ENCODE data around the gene NARS2.
"Not testable (repeated sequence)": the region's sequence is repeated elsewhere in the genome, so short reads cannot be mapped to it uniquely, and the experiment has no call there.

The NARS2 gene, protein sequence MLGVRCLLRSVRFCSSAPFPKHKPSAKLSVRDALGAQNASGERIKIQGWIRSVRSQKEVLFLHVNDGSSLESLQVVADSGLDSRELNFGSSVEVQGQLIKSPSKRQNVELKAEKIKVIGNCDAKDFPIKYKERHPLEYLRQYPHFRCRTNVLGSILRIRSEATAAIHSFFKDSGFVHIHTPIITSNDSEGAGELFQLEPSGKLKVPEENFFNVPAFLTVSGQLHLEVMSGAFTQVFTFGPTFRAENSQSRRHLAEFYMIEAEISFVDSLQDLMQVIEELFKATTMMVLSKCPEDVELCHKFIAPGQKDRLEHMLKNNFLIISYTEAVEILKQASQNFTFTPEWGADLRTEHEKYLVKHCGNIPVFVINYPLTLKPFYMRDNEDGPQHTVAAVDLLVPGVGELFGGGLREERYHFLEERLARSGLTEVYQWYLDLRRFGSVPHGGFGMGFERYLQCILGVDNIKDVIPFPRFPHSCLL

DNA sequence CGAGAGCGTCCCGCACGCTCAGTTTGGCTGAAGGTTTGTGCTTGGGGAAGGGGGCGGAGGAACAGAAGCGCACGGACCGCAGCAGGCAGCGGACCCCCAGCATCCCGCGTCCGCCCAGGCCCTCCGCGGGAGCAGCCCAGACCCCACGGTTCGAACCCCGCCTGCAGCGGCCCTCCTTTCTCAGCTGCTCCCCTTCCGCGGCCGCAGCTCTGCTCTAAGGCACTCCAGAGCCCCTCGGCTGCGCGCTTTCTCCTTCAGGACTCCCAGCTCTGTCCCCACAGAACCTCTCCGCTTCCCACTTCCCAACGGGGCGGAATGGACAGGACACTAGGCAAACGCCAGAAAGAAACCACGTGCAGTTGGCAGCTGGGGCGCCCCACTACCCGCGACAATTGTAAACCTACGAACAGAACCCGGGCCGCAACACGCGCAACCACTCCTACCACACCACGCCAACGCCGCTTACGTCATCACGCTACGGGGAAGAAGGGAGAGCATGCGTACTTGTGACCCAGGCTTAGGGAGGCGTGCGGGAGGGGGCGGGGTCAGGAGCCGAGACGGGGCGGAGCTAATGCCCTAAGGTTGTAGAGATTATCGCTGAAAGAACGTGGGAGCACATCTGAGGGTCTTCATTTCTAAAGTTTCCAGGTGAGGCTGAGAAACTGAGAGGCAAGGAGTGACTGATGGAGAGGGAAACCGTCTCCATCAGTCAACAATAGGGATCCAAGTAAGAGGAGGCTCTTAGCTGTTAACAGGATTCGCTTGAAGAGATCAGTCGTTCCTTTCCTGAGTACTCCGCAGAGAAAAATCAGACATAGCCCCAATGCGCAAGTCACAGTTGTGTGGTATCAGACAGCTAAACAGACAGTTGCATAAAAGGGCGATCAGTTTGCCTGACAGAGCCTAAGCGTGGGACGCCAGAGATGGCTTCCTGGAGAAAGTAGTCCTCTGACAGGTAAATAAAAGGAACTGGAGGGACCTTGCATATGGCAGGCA is at the start of gene NARS2:
Gene NARS2 (minus strand): TSS at position 479 of the 996 bp plus-strand sequence. CDS start 376 bp downstream, at position 103.
- DNase-seq: peak; percentile 99

DNA sequence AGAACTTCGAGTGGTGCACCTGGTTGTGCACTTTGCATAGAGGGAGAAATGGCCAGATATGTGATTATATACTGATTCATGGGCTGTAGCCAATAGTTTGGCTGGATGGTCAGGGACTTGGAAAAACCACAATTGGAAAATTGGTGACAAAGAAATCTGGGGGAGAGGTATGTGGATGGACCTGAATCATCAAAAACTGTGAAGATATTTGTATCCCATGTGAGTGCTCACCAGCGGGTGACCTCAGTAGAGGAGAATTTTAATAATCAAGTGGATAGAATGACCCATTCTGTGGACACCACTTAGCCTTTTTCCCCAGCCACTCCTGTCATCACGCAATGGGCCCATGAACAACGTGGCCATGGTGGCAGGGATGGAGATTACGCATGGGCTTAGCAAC is 48.0 kb upstream of the NARS2 start:
- no peak for DNase-seq

DNA sequence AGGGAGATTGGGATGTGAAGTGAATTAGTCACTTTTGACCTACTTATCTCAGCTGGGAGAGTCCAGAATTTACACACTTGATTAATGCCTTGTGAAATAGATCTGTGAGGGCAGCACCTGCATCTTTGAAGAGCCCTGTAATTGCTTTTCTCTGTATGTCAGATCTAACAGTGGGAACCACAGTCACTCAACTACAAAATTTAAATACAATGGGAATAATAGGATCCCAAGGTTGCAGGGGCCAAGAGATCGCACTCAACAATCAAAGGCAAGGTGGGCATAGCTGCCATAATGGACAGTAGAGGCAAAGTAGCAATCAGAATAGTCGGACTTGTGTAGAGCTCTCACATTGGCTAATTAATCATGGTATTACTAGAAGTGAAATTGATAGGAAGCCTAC is 45.5 kb upstream of the NARS2 start:
- DNase-seq: no peak

DNA sequence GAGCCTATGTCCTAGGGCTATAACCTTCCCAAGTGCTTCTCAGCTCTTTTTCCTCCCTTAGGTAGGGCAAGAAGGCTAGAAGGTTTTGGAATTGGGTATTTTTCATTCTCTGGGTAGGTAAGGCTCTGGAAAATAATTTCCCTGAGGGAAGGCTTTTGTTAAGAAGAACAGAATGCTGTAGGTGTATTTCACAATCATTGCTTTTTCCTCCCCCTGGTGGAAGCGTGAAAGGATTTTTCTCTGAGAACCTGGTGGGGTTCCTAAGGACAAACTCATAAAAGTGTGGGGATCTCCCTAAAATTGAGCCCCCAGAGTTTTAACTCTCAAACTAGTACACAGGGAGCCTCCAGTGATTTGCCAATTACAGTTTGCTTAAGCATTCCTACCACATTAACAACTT is 41.1 kb upstream of the NARS2 start:
- no peak for DNase-seq

DNA sequence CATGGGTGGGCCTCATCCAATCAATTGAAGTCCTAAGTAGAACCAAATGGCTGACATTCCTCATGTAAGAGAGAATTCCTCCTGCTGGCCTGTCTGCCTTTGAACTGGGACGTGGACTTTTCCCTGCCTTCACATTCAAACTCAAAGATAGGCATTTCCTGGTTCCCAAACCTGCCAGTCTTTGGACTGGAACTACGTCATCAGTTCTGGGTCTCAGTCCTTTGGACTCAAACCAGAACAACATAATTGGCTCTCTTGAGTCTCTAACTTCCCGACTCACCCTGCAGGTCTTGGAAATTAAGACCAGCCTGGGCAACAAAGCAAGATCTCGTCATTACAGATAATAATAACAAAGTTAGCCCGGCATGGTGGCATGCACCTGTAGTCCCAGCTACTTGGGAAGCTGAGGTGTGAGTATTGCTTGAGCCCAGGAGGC is 38.7 kb upstream of the NARS2 start:
- no peak for DNase-seq

DNA sequence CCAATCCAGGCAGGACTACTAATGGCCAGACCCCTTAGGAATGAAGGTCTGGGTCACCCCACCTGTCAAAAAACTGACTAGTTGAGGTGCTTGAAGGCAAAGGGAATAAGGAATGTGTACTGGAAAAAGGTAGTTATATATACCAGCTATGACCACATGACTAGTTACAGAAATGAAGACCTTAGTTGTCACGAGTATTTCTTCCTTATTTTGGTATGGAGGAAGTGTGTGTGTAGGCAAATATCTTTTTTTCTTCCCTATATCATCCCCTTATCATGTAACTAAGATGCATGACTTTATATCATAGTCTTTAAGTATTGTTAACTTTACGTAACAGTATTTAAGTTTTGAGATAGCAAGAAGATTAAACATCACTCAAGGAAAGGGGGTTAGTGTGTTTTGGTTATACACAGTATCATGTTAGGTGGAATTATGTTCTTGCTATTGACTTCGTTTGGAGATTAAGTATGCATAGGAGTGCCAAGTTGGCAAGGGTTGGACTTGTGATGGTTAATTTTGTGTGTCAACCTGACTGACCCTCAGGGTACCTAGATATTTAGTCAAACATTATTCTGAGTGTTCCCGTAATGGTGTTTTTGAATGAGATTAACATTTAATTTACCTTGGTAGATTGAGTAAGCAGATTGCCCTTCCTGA is 38.2 kb upstream of the NARS2 start:
- DNase-seq: no peak

DNA sequence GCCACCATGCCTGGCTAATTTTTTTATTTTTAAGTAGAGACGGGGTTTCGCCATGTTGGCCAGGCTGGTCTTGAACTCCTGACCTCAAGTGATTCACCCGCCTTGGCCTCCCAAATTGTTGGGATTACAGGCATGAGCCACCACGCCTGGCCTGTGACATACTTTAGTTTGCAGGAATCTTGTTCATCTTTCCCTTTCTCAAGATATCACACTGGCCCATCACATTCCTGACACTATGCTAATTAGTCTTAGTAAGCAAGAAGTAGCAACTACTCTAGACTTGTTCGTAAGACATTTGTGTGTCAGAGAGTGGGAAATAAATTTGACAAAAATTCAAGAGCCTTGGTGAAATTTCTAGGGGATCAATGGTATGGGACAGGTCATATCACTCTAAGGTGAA is 34.7 kb upstream of the NARS2 start:
- not testable (repeated sequence) for DNase-seq

DNA sequence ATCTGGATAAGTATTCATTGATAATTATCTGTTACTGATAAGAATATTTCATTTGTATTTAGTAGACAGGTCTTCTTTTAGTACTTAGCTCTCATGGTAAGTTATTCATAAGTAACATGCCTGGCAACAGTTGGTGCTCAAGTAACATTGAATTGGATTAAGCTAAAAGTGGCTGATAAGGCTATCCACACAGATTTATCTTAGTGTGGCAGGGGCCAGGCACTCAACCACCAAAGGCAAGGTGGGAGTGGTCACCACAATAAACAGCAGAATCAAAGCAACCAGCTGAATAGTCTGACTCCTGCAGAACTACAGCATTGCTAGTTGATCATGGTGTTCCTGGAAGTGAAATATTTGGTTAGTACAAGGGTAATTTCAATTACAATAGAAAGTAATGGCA is 33.0 kb upstream of the NARS2 start:
- no peak for DNase-seq

DNA sequence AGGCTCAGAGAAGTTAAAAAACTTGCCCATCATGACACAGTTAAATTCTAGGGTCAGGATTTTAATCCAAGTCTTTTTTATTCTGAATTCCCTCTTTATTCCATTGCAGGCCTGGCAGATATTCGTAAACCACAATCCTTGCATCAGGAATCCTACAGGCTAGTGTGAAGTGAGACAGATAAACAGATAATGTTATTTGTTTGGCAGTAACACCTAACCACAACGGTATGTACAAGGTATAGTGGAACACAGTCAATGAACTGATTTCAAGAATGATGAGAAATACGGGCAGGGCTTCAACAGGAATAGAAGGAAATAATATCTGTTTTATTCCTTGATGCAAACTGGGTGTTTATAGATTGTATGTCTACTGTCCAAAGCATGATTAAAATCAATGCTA is 32.0 kb upstream of the NARS2 start:
- DNase-seq: no peak

DNA sequence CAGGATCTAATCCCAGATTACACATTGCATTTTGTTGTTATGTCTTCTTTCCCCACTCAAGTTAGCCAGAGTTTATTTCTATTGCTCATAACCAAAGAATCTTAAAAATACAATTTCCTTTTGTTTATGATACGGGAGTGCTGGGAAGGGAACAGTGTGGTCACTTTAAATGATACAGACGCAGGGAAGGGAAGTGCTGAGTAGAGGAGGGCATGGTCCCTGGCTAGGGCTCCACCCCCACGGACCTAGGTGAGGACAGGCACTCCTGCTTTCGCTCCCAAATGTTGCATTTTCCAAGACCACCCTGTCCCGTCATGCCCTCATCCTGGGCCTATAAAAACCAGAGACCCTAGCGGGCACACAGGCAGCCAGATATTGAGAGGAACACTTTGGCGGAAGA is 30.6 kb upstream of the NARS2 start:
- DNase-seq: no peak

DNA sequence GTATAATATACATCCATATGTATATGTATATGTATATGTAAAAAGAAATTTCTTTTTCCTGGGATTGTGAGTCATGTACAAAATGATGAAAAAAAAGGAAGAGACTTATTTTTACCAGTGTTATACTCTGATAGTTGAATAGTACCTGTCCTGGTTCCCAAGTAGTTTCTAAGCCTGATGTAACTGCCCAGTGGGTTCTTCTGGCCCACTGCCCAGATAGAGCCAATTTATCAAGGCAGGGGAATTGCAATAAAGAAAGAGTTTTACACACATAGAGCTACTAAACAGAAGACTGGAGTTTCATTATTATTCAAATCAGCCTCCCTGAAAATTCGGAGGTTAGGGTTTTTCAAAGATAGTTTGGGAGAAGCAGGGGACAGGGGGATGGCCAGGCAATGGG is 29.1 kb upstream of the NARS2 start:
- no peak for DNase-seq

DNA sequence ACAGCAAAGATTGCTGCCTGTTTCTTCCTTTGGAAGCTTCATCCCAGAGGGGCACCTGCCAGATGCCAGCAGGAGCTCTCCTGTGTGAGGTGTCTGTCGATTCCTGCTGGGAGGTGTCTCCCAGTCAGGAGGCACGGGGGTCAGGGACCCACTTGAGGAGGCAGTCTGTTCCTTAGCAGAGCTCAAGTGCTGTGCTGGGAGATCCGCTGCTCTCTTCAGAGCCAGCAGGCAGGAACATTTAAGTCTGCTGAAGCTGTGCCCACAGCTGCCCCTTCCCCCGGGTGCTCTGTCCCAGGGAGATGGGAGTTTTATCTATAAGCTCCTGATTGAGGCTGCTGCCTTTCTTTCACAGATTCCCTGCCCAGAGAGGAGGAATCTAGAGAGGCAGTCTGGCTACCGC is 28.1 kb upstream of the NARS2 start:
- DNase-seq: not testable (repeated sequence)

DNA sequence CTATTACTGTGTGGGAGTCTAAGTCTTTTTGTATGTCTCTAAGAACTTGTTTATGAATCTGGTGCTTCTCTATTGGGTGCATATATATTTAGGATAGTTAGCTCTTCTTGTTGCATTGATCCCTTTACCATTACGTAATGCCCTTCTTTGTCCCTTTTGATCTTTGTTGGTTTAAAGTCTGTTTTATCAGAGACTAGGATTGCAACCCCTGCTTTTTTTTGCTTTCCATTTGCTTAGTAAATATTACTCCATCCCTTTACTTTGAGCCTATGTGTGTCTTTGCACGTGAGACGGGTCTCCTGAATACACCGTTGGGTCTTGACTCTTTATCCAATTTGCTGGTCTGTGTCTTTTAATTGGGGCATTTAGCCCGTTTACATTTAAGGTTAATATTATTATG is 26.4 kb upstream of the NARS2 start:
- DNase-seq: not testable (repeated sequence)

DNA sequence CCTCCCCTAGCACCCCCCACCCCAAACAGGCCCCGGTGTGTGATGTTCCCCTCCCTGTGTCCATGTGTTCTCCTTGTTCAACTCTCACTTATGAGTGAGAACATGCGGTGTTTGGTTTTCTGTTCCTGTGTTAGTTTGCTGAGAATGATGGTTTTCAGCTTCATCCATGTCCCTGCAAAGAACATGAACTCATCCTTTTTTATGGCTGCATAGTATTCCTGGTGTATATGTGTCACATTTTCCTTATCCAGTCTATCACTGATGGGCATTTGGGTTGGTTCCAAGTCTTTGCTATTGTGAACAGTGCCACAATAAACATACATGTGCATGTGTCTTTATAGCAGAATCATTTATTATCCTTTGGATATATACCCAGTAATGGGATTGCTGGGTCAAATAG is 22.9 kb upstream of the NARS2 start:
- DNase-seq: not testable (repeated sequence)

DNA sequence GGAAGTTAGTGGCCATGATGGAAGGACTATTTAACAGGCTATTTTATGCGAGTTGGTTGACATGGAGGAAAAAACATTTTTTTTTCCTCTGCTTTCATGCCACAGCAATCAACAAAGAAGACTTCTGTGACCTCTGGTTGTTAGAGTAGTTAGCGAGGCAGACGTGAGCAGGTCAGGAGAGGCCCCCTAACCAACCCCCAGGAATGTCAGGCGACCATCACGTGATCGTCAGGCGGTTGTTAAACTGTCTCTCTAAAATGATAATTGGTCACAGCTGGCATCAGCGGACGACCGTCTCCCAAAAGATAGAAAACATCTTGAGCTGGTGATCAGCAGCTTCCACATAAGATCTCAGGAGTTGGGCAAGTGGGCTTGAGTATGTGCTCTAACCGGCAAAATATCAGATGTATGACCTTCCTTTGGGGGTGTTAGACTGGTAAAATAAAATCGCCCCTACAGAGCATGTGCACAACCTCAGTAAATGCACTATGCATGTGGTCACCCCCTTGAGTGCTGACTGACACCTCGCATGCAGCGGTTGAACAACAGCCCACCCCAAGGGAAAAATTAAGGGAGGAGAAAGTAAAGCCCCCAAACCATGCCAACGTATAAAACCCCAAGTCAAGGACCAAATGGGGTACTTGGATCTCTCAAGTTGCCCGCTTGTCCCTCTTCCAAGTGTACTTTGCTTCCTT is 20.9 kb upstream of the NARS2 start:
- DNase-seq: no peak

DNA sequence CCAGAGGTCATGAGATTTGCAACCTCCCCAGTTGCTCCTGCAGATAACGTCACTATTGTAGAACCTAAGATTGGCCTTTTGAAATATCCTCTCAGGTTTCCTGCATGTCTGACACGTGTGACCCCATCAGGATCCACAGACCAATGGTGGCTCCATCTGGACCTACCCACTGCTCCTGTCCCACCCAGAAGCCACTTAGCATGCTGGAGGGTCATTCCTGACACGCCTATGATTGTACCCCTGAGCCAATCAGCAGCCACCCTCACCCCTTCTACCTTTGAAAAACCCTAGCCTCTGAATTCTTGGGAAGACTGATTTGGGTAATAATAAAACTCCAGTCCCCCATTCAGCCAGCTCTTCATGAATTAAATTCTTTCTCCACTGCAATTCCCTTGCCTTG is 20.1 kb upstream of the NARS2 start:
- DNase-seq: no peak

DNA sequence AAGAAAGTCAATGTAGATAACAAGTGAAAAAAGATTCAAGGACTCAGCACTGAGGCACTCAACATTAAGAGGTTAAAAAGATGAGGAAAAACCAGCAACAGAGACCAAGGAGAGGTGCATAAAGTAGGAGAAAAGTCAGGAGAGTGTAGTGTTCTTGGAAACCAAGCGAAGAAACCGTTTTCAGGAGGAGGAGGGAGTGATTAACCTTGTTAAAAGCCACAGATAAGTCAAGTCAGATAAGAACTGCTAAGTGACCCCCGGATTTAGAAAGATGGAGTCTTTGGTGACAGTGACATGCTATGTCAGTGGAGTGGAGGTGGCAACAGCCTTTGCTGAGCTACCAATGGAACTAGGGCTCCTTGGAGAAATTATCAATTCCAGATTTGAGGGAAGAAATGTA is 13.9 kb upstream of the NARS2 start:
- no peak for DNase-seq

DNA sequence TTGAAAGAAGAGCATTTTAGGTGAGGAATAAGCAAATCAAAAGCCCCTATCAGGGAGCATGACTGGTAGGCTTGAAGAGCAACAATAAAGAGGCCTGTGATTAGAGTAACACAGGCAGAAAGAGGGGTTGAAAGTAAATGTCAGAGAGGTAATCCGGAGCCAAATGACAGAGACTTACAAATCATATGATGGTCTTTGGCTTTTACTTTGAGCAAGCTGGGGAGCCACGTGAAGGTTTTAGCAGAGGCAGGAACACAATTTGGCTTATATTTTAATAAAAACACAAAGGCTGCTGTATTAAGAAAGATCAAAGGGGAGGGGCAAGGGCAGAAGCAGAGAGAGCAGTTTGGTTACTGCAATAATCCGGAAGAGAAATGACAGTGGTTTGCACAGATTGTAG is 12.8 kb upstream of the NARS2 start:
- DNase-seq: no peak

DNA sequence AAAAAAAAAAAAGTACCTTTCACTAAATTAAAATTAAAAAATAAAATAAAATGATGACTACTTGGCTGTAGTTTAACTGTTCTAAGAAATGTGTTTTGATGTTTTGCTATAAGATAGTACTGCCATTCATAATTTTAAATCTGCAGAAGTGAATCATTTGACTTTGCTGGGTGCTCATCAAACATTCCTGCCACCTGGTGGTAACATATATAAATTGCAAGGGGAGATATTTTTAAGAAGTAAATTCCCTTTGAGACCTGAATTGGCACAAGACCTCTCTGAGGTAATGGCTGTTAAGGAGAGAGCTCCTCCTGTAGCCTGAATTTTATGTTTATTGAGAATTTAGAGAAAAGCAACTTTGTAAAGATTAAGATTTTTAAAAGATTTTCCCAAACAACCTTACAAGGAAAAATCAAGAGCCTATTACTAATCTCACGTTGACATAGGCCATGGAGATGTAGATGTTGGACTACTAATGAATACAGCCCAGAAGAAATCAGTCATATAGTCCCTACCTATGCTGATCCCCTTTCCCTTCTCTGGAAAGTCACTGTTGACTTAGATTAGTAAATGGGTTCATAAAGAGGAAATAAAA is 11.9 kb upstream of the NARS2 start:
- DNase-seq: no peak

DNA sequence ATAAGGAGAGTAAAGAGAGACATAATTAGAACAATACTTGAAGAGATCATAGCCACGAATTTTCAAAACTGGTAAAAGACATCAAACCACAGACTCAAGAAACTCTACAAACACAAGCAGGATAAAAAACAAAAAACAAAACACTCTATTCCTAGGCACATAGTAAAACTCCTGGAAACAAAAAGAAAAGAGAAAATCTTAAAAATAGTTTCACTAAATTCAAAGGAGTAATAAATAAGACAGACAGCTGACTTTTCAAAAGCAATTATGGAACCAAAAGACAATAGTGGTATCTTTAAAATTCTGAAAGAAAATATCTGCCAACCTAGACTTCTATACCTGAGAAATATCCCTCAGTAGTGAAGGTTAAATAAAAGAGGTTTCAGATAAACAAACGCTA is 9.2 kb upstream of the NARS2 start:
- DNase-seq: no peak

DNA sequence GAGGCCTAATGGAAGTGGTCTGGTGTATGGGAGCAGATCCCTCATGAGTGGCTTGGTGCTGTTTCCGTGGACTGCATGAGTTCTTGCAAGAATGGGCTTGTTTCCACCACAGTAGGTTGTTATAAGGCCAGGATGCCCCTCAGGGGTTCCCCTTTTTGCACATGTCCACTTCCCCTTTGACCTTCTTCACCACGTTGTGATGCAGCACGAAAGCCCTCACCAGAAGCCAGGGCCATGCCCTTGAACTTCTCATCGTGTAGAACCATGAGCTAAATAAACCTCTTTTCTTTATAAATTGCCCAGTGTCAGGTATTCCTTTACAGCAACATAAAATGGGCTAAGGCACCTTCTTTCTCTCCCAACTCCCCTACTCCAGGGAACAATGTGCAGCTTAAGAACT is 2.8 kb upstream of the NARS2 start:
- DNase-seq: no peak

DNA sequence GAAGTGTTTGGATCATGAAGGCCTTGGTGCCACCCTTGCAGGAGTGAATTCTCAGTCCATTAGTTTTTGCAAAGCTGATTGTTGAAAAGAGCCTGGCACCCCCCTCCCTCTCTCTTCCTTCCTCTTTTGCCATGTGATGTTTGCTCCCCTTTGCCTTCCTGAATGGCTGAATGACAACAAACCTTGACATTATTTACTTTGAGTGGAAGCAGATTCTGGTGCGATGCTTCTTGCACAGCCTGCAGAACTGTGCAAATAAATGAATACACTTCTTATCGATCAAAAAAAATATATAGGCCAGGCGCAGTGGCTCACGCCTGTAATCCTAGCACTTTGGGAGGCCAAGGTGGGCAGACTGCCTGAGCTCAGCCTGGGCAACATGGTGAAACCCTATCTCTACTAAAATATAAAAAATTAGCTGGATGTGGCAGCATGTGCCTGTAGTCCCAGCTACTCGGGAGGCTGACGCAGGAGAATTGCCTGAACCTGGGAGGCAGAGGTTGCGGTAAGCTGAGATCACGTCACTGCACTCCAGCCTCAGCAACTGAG is 2.0 kb upstream of the NARS2 start:
- no peak for DNase-seq

Measured in CD4-positive, alpha-beta T cell treated with Interleukin-6 for 4 hours (primary cell).